ENCODE results near the gene NCF4. TPM values are rescaled to one million over a fixed set of nuclear protein-coding genes. Genes with fewer than 3 reads are reported as not detected.

Gene NCF4
- total RNA-seq, 1 experiment from 2014 or later, result not detected

- Histone ChIP-seq H4K5ac (ENCODE audit: insufficient read length, low read depth, low read length) (no peak overlapping the region), H3K23me2 (ENCODE audit: insufficient read length, low read depth, low read length, poor library complexity, severe bottlenecking) (no peaks in the 10 kb centered on the region), H2BK5ac (ENCODE audit: insufficient read length, low read length) (no peak overlapping the region), H2BK20ac (ENCODE audit: low read depth, low read length, poor library complexity, severe bottlenecking) (no peak overlapping the region), H2AK5ac (ENCODE audit: insufficient read length, low read length) (no peak overlapping the region), H3K23ac (ENCODE audit: insufficient read length, low read depth, low read length) (no peak overlapping the region), H2BK15ac (ENCODE audit: low read depth, low read length) (no peak overlapping the region), H3K4me1 (ENCODE audit: insufficient read depth, low read length) (no peaks in the 10 kb centered on the region; the same call in 1 of the 2 replicates), H3K4me2 (ENCODE audit: insufficient read depth, insufficient read length, low read length) (peak overlapping the region; percentile 7), H2BK12ac (ENCODE audit: insufficient read length, low read depth, low read length) (no peak overlapping the region), H2AFZ (ENCODE audit: low read length) (no peak overlapping the region), H3K4ac (ENCODE audit: low read depth, low read length) (no peak overlapping the region), H3K9me3 (ENCODE audit: control insufficient read depth, low read depth, low read length) (no peaks in the 10 kb centered on the region), H2BK120ac (ENCODE audit: low read depth, low read length, poor library complexity, severe bottlenecking) (no peak overlapping the region), H3K9ac (ENCODE audit: extremely low read depth, insufficient read length, low read length) (no peak overlapping the region), H3K27me3 (ENCODE audit: insufficient read depth, low read length) (peaks cover 13% of the 10 kb centered on the region; the same call in 1 of the 2 replicates), H3K18ac (ENCODE audit: insufficient read length, low read depth, low read length) (peak overlapping the region; percentile 5), H3K79me2 (ENCODE audit: insufficient read depth, low read length) (no peaks in the 10 kb centered on the region), H4K20me1 (ENCODE audit: control insufficient read depth, insufficient read depth, insufficient read length) (no peaks in the 10 kb centered on the region), H3T11ph (ENCODE audit: low read length) (no peak overlapping the region), H3K14ac (ENCODE audit: insufficient read depth, low read length) (peak overlapping the region; percentile 21; the same call in 1 of the 2 replicates), H3K27ac (ENCODE audit: insufficient read length, low read depth, low read length) (no peak overlapping the region), H4K91ac (ENCODE audit: insufficient read length, low read depth, low read length) (no peak overlapping the region), H3K79me1 (ENCODE audit: insufficient read depth, low read depth, low read length, poor library complexity, severe bottlenecking) (no peaks in the 10 kb centered on the region), H3K56ac (ENCODE audit: insufficient read length, low read depth, low read length) (no peak overlapping the region), H4K8ac (replicated peaks; ENCODE audit: insufficient read length, low read depth, low read length) (no peak overlapping the region)
- peak overlapping the region in 2 of 3 experiments; percentile 31 to 96; a peak in 4 of 7 replicates for H3K27ac Mint-ChIP-seq
- peaks cover 97% of the 10 kb centered on the region for H3K27me3 Mint-ChIP-seq (ENCODE audit: low read depth)
- H3K4me3 Mint-ChIP-seq, result peak overlapping the region; percentile 20 to 70; a peak in 4 of 5 replicates
- peaks cover 0 to 8% of the 10 kb centered on the region in 2 experiments; a peak in 1 of 5 replicates for H3K9me3 Mint-ChIP-seq
- H3K4me1 Mint-ChIP-seq, result peaks cover 30 to 41% of the 10 kb centered on the region in 2 experiments
- H3K36me3 Mint-ChIP-seq (ENCODE audit: insufficient read depth in 1 of 3, low read depth in 3 of 3), result no peaks in the 10 kb centered on the region
- no CpG with 5 or more reads among the region's 13 CpGs for WGBS (ENCODE audit: extremely low coverage, insufficient read length, low lambda C conversion rate)
- peak; percentile 62 for DNase-seq
- no peak for TF ChIP-seq CTCF (conservative IDR thresholded peaks at IDR 0.05)
These were observed 51.3 kb downstream of the NCF4 start for GRCh38 chr22:36911887-36912661.
